IMR-90 (cell line): ENCODE results near the gene ITGA1. TPM values are rescaled to one million over a fixed set of nuclear protein-coding genes. Genes with fewer than 3 reads are reported as not detected.

Source experiments
- ATAC-seq: fragments of 200-7000 bp; cut with Tn5 transposase; 2 replicates; pipeline ENCODE4 v1.9.1; 2020; ENCODE audit warnings: low read depth, mild to moderate bottlenecking, moderate library complexity
- BruUV-seq: library from RNA; stranded (reverse); fragments of 400-500 nt; replicated peaks from 2 replicates; lab custom pipeline; 2021; lab: Mats Ljungman, UMichigan
- CTCF ChIA-PET: fragments of 300-600 bp; formaldehyde crosslinking; extraction: SDS; loops from one replicate; lab custom pipeline; 2021; ENCODE audit warnings: antibody characterized with exemption; lab: Yijun Ruan, JAX
- POLR2A ChIA-PET: fragments of 300-600 bp; sonication (Branson Sonifier 250); formaldehyde crosslinking; loops from one replicate; lab custom pipeline; 2022; ENCODE audit warnings: antibody characterized with exemption; ENCODE audit not compliant: unreplicated experiment; lab: Charles Lee
- DNase-seq: peaks from one replicate; pipeline ENCODE4 v3.0.0; 2013
- H2AFZ ChIP-seq: replicated peaks from 2 replicates; pipeline ENCODE3; 2013; ENCODE audit warnings: low read length, mild to moderate bottlenecking; ENCODE audit not compliant: poor library complexity
- H2AK5ac ChIP-seq: 2 replicates; pipeline ENCODE4 v1.6.1; 2013; ENCODE audit warnings: low read depth, low read length, inconsistent platforms
- H2AK9ac ChIP-seq: replicated peaks from 2 replicates; pipeline ENCODE3; 2013; ENCODE audit warnings: mild to moderate bottlenecking, low read depth, low read length, moderate library complexity; ENCODE audit not compliant: poor library complexity
- H2BK120ac ChIP-seq: 2 replicates; pipeline ENCODE4 v1.6.1; 2013; ENCODE audit warnings: low read depth, low read length, inconsistent platforms
- H2BK15ac ChIP-seq: 3 replicates; pipeline ENCODE4 v1.6.1; 2013; ENCODE audit warnings: low read depth, low read length, inconsistent platforms
- H2BK20ac ChIP-seq: 2 replicates; pipeline ENCODE4 v1.6.1; 2013; ENCODE audit warnings: low read depth, mild to moderate bottlenecking, inconsistent platforms, low read length, moderate library complexity
- H2BK5ac ChIP-seq: 2 replicates; pipeline ENCODE4 v1.6.1; 2013; ENCODE audit warnings: mild to moderate bottlenecking, low read depth, low read length, inconsistent platforms; ENCODE audit not compliant: poor library complexity, severe bottlenecking
- H3K14ac ChIP-seq: replicated peaks from 2 replicates; pipeline ENCODE4 v1.6.1; 2013; ENCODE audit warnings: low read depth, low read length, inconsistent platforms
- H3K18ac ChIP-seq: 2 replicates; pipeline ENCODE4 v1.6.1; 2013; ENCODE audit warnings: low read depth, low read length, control low read depth
- H3K23ac ChIP-seq: 2 replicates; pipeline ENCODE4 v1.6.1; 2013; ENCODE audit warnings: low read depth, low read length, inconsistent platforms
- H3K27ac ChIP-seq: 2 replicates; pipeline ENCODE4 v1.5.1; 2013; ENCODE audit warnings: mild to moderate bottlenecking, control low read depth, low read length; ENCODE audit not compliant: insufficient read depth
- H3K27me3 ChIP-seq: 2 replicates; pipeline ENCODE4 v1.6.1; 2013; ENCODE audit warnings: low read length; ENCODE audit not compliant: control insufficient read depth, insufficient read depth
- H3K36me3 ChIP-seq: 2 replicates; pipeline ENCODE4 v1.6.1; 2013; ENCODE audit warnings: low read length, mixed read lengths; ENCODE audit not compliant: control insufficient read depth, insufficient read depth
- H3K4ac ChIP-seq: 2 replicates; pipeline ENCODE4 v1.6.1; 2013; ENCODE audit warnings: low read depth, low read length, inconsistent platforms
- H3K4me1 ChIP-seq: 2 replicates; pipeline ENCODE4 v1.6.1; 2013; ENCODE audit warnings: low read length, mixed read lengths; ENCODE audit not compliant: control insufficient read depth, insufficient read depth
- H3K4me2 ChIP-seq: 2 replicates; pipeline ENCODE4 v1.6.1; 2013; ENCODE audit warnings: low read depth, mild to moderate bottlenecking, control low read depth, low read length, moderate library complexity
- H3K4me3 ChIP-seq: 2 replicates; pipeline ENCODE4 v1.5.1; 2013; ENCODE audit warnings: low read depth, mild to moderate bottlenecking, control low read depth, low read length, moderate library complexity; ENCODE audit not compliant: insufficient read depth
- H3K56ac ChIP-seq: 2 replicates; pipeline ENCODE4 v1.6.1; 2013; ENCODE audit warnings: low read length, inconsistent platforms; ENCODE audit not compliant: insufficient read depth; ENCODE audit errors: extremely low read depth
- H3K79me1 ChIP-seq, 2 experiments: 2 replicates each; pipeline ENCODE4 v1.6.1; 2013; ENCODE audit warnings: low read length in 2 of 2, inconsistent platforms in 1 of 2, low read depth in 1 of 2
- H3K9ac ChIP-seq: 2 replicates; pipeline ENCODE4 v1.6.1; 2013; ENCODE audit warnings: low read depth, low read length, control low read depth
- H3K9me1 ChIP-seq: 2 replicates; pipeline ENCODE4 v1.6.1; 2013; ENCODE audit warnings: low read length, inconsistent platforms; ENCODE audit not compliant: insufficient read depth
- H3K9me3 ChIP-seq: 2 replicates; pipeline ENCODE4 v1.6.1; 2013; ENCODE audit warnings: low read length; ENCODE audit not compliant: control insufficient read depth, insufficient read depth
- H4K20me1 ChIP-seq: 2 replicates; pipeline ENCODE4 v1.6.1; 2013; ENCODE audit warnings: low read length, inconsistent platforms; ENCODE audit not compliant: insufficient read depth
- H4K5ac ChIP-seq: 2 replicates; pipeline ENCODE4 v1.6.1; 2013; ENCODE audit warnings: mild to moderate bottlenecking, low read depth, low read length, control low read depth
- H4K8ac ChIP-seq, 2 experiments: 2 replicates each; pipeline ENCODE4 v1.6.1; 2013; ENCODE audit warnings: low read depth in 2 of 2, low read length in 2 of 2, control low read depth in 1 of 2, inconsistent platforms in 1 of 2
- H4K91ac ChIP-seq: 2 replicates; pipeline ENCODE4 v1.6.1; 2013; ENCODE audit warnings: low read depth, low read length, inconsistent platforms; ENCODE audit not compliant: insufficient read depth
- BHLHE40 ChIP-seq: fragments of 150-350 bp; IDR thresholded peaks from 2 replicates; pipeline ENCODE4 v1.6.1; 2016; ENCODE audit warnings: mild to moderate bottlenecking, low read depth, low read length
- CEBPB ChIP-seq: IDR thresholded peaks from 2 replicates; pipeline ENCODE4 v1.6.1; 2012; ENCODE audit warnings: low read depth, low read length, improper control_type of control experiment
- CHD1 ChIP-seq: IDR thresholded peaks from 2 replicates; pipeline ENCODE4 v1.6.1; 2012; ENCODE audit warnings: low read depth, low read length, improper control_type of control experiment
- FOS ChIP-seq: fragments of 150-350 bp; IDR thresholded peaks from 2 replicates; pipeline ENCODE4 v1.6.1; 2016; ENCODE audit warnings: low read depth, low read length
- MAFK ChIP-seq: IDR thresholded peaks from 2 replicates; pipeline ENCODE4 v1.6.1; 2012; ENCODE audit warnings: low read depth, low read length, improper control_type of control experiment
- MAZ ChIP-seq: IDR thresholded peaks from 2 replicates; pipeline ENCODE4 v1.6.1; 2012; ENCODE audit warnings: low read depth, mild to moderate bottlenecking, low read length, improper control_type of control experiment, moderate library complexity, borderline replicate concordance
- MXI1 ChIP-seq: IDR thresholded peaks from 2 replicates; pipeline ENCODE4 v1.6.1; 2012; ENCODE audit warnings: low read depth, mild to moderate bottlenecking, low read length, moderate library complexity, borderline replicate concordance
- NFE2L2 ChIP-seq: fragments of 150-350 bp; IDR thresholded peaks from 2 replicates; pipeline ENCODE4 v1.6.1; 2016; ENCODE audit warnings: low read depth, mild to moderate bottlenecking, low read length
- POLR2A ChIP-seq: IDR thresholded peaks from 2 replicates; pipeline ENCODE4 v1.6.1; 2012; ENCODE audit warnings: mild to moderate bottlenecking, low read depth, low read length
- RAD21 ChIP-seq: IDR thresholded peaks from 2 replicates; pipeline ENCODE4 v1.6.1; 2012; ENCODE audit warnings: low read length, improper control_type of control experiment
- RFX5 ChIP-seq: IDR thresholded peaks from 2 replicates; pipeline ENCODE4 v1.8.0; 2012; ENCODE audit warnings: low read depth, mild to moderate bottlenecking, low read length, moderate library complexity
- dilution Hi-C: fragments of 300-500 bp; cut with HindIII; formaldehyde crosslinking; loops from one replicate; pipeline ENCODE4 v1.14.3; 2018; ENCODE audit warnings: low sequenced_read_pairs; ENCODE audit not compliant: unreplicated experiment
- in situ Hi-C: fragments of 300-500 bp; cut with MboI; formaldehyde crosslinking; loops from 3 replicates; pipeline ENCODE4 v1.14.3; 2019; ENCODE audit warnings: low sequenced_read_pairs, inconsistent platforms, mixed read lengths
- intact Hi-C: fragments of 100-400 bp; cut with micrococcal nuclease; formaldehyde crosslinking; loops from 2 replicates; pipeline ENCODE4 v1.10.0; 2022
- polyA plus RNA-seq, 3 experiments: library from polyadenylated mRNA; depleted of rRNA; stranded (reverse); fragments of >200 nt; gene quantifications; 2 replicates each; pipeline ENCODE4 v1.2.3, GENCODE V29; 2012; ENCODE audit warnings: low replicate concordance in 1 of 3
- total RNA-seq: library from RNA; depleted of rRNA; stranded (reverse); fragments of >200 nt; gene quantifications from 2 replicates; pipeline ENCODE4 v1.2.3, GENCODE V29; 2012
- TF ChIP-seq, protein P1 (sequence below): conservative IDR thresholded peaks from 2 replicates; pipeline ENCODE4 v1.5.1; 2012; ENCODE audit warnings: mild to moderate bottlenecking, low read depth, low read length, improper control_type of control experiment
- TF ChIP-seq, protein P2 (sequence below): fragments of 150-350 bp; IDR thresholded peaks from 2 replicates; pipeline ENCODE4 v1.6.1; 2017; ENCODE audit warnings: mild to moderate bottlenecking, antibody characterized with exemption, low read length, low read depth

The ITGA1 gene
- total and polyA plus RNA-seq, 2 of the 4 experiments (the other 2 are of a cell fraction): 22.3 to 95.2 TPM

DNA sequence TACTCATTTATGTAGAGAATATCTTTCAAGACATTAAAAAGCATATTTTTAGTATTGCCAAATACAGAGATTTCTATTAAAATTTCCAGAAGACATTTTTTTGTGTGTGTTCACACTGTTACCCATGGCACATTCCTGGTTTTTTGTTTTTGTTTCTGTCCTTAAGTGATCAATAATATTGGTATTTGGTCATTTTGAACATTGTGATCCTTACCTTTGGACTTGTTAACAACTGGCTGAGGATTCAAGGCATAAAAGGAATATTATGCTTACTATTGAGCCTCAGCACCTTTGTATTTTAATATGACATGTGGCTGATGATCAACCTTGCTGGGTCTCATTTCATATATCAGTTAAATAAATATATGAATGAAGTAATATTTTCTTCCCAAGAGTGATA lies 41.9 kb downstream of the ITGA1 start:
- H3K4ac ChIP-seq: no peak overlapping the region
- no peaks in the 10 kb centered on the region for H3K36me3 ChIP-seq
- CTCF ChIA-PET: no interaction called here
- H2BK15ac ChIP-seq: no peak overlapping the region
- TF ChIP-seq FOS (no peak), RAD21 (no peak), POLR2A (no peak), MAFK (no peak), CEBPB (no peak), BHLHE40 (no peak), MAZ (no peak), CHD1 (no peak), RFX5 (no peak), MXI1 (no peak), NFE2L2 (no peak)
- TF ChIP-seq, protein P1, sequence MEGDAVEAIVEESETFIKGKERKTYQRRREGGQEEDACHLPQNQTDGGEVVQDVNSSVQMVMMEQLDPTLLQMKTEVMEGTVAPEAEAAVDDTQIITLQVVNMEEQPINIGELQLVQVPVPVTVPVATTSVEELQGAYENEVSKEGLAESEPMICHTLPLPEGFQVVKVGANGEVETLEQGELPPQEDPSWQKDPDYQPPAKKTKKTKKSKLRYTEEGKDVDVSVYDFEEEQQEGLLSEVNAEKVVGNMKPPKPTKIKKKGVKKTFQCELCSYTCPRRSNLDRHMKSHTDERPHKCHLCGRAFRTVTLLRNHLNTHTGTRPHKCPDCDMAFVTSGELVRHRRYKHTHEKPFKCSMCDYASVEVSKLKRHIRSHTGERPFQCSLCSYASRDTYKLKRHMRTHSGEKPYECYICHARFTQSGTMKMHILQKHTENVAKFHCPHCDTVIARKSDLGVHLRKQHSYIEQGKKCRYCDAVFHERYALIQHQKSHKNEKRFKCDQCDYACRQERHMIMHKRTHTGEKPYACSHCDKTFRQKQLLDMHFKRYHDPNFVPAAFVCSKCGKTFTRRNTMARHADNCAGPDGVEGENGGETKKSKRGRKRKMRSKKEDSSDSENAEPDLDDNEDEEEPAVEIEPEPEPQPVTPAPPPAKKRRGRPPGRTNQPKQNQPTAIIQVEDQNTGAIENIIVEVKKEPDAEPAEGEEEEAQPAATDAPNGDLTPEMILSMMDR: no peak
- TF ChIP-seq, protein P2, sequence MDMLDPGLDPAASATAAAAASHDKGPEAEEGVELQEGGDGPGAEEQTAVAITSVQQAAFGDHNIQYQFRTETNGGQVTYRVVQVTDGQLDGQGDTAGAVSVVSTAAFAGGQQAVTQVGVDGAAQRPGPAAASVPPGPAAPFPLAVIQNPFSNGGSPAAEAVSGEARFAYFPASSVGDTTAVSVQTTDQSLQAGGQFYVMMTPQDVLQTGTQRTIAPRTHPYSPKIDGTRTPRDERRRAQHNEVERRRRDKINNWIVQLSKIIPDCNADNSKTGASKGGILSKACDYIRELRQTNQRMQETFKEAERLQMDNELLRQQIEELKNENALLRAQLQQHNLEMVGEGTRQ: no peak
- H2BK20ac ChIP-seq: no peak overlapping the region
- no peak overlapping the region for H4K91ac ChIP-seq
- no peaks in the 10 kb centered on the region for H4K20me1 ChIP-seq
- DNase-seq: no peak
- POLR2A ChIA-PET: no interaction called here
- no peak overlapping the region for H4K8ac ChIP-seq
- intact Hi-C loops: no loop called here
- no peaks in the 10 kb centered on the region for H3K9me3 ChIP-seq
- no peak overlapping the region; the same call in 1 of the 2 replicates for H4K5ac ChIP-seq
- no peak overlapping the region for H3K9ac ChIP-seq
- H3K9me1 ChIP-seq: peaks cover 10% of the 10 kb centered on the region
- in situ Hi-C loops: no loop called here
- no peak overlapping the region for H3K27ac ChIP-seq
- no peak overlapping the region for H2BK120ac ChIP-seq
- H3K18ac ChIP-seq: no peak overlapping the region
- peak overlapping the region; percentile 30 for H2BK5ac ChIP-seq
- no peak overlapping the region for H3K23ac ChIP-seq
- no peak overlapping the region for H3K4me3 ChIP-seq
- no TSS peak for BruUV-seq
- H3K4me1 ChIP-seq: peaks cover 6% of the 10 kb centered on the region; the same call in 1 of the 2 replicates
- peaks cover 4 to 38% of the 10 kb centered on the region in 2 experiments; a peak in 2 of 4 replicates for H3K79me1 ChIP-seq
- no peak overlapping the region for H3K14ac ChIP-seq
- H2AK5ac ChIP-seq: no peak overlapping the region
- no peak overlapping the region for H3K56ac ChIP-seq
- H3K27me3 ChIP-seq: no peaks in the 10 kb centered on the region
- no peak for ATAC-seq
- dilution Hi-C loops: no loop called here
- no peak overlapping the region for H3K4me2 ChIP-seq
- H2AK9ac ChIP-seq: no peak overlapping the region
- no peak overlapping the region for H2AFZ ChIP-seq
